ENCODE results near the gene CD81. TPM values are rescaled to one million over a fixed set of nuclear protein-coding genes. Genes with fewer than 3 reads are reported as not detected.

Gene CD81
- total and polyA plus RNA-seq, 10 of the 15 experiments (the other 5 are each of a cell fraction or from before 2014, with no cell fraction given), result 2.0 to 145 (median 57.2) TPM

DNA sequence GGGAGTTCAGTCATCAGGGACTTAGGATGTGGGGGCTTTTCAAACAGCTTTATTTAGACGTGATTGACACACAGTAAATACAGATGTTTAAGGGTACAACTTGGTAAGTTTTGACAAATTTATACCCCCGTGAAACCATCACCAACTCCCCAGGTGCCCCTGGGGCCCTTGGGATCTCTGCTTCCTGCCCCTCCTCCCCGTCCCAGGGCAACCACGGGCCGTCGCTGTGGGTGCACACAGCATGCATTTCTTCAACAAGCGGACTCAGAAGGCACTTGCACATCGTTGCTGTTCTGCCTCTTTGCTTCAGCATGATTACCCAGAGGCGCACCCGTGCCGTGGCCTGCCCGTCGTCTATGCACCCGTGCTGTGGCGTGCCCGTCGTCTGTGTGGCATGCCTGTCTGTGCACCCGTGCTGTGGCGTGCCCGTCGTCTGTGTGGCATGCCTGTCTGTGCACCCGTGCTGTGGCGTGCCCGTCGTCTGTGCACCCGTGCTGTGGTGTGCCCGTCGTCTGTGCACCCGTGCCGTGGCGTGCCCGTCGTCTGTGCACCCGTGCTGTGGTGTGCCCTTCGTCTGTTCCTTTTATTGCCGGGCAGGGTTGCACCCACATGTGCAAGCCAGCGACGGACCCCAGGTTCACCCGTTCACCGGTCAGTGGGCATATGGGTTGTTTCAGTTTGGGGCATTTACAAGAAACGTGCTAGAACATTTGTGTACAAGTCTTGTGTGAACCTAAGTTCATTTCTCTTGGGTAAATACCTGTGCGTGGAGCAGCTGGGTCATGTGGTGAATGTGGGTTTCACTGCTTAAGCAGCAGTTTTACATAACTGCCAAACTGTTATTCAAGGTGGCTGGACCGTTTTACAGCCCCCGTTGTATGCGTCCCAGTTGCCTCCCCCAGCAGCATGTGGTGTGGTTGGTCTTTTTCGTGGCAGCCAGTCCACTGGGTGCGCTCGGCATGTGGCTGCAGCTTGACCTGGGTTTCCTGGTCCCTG lies 8.3 kb downstream of the CD81 start (continued):
- 0 out of 2 replicates have a peak, but pooled peaks have one; percentile 34 for TF ChIP-seq TCF3 (IDR thresholded peaks at IDR 0.05; ENCODE audit: borderline replicate concordance, insufficient read depth, low read depth, low read length)
- TF ChIP-seq, protein P1, sequence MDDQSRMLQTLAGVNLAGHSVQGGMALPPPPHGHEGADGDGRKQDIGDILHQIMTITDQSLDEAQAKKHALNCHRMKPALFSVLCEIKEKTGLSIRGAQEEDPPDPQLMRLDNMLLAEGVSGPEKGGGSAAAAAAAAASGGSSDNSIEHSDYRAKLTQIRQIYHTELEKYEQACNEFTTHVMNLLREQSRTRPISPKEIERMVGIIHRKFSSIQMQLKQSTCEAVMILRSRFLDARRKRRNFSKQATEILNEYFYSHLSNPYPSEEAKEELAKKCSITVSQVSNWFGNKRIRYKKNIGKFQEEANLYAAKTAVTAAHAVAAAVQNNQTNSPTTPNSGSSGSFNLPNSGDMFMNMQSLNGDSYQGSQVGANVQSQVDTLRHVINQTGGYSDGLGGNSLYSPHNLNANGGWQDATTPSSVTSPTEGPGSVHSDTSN (IDR thresholded peaks at IDR 0.05; ENCODE audit: insufficient replicate concordance, low read depth, low read length), result no peak
- no peak for TF ChIP-seq NFXL1 (IDR thresholded peaks at IDR 0.05; ENCODE audit: borderline replicate concordance)
- TF ChIP-seq, protein P2, sequence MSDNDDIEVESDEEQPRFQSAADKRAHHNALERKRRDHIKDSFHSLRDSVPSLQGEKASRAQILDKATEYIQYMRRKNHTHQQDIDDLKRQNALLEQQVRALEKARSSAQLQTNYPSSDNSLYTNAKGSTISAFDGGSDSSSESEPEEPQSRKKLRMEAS (IDR thresholded peaks at IDR 0.05; ENCODE audit: low read depth, low read length), result no peak; the same call in 1 of the 2 replicates
- no peak for TF ChIP-seq CEBPB (IDR thresholded peaks at IDR 0.05; ENCODE audit: borderline replicate concordance in 1 of 2, low read depth in 2 of 2, low read length in 2 of 2)
- TF ChIP-seq MYB (IDR thresholded peaks at IDR 0.05; ENCODE audit: borderline replicate concordance, low read depth, low read length), result peak; percentile 97
- peak; percentile 92 for TF ChIP-seq MEF2B (IDR thresholded peaks at IDR 0.05; ENCODE audit: partially characterized antibody, poor library complexity, severe bottlenecking)
- no peak for TF ChIP-seq PML (IDR thresholded peaks at IDR 0.05; ENCODE audit: low read length)
- no peak for TF ChIP-seq DPF2 (IDR thresholded peaks at IDR 0.05)
- TF ChIP-seq GABPA (IDR thresholded peaks at IDR 0.05; ENCODE audit: low read depth), result no peak
- TF ChIP-seq, protein P3, sequence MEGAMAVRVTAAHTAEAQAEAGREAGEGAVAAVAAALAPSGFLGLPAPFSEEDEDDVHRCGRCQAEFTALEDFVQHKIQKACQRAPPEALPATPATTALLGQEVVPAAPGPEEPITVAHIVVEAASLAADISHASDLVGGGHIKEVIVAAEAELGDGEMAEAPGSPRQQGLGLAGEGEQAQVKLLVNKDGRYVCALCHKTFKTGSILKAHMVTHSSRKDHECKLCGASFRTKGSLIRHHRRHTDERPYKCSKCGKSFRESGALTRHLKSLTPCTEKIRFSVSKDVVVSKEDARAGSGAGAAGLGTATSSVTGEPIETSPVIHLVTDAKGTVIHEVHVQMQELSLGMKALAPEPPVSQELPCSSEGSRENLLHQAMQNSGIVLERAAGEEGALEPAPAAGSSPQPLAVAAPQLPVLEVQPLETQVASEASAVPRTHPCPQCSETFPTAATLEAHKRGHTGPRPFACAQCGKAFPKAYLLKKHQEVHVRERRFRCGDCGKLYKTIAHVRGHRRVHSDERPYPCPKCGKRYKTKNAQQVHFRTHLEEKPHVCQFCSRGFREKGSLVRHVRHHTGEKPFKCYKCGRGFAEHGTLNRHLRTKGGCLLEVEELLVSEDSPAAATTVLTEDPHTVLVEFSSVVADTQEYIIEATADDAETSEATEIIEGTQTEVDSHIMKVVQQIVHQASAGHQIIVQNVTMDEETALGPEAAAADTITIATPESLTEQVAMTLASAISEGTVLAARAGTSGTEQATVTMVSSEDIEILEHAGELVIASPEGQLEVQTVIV (IDR thresholded peaks at IDR 0.05; ENCODE audit: borderline replicate concordance, partially characterized antibody), result no peak
- TF ChIP-seq, protein P4, sequence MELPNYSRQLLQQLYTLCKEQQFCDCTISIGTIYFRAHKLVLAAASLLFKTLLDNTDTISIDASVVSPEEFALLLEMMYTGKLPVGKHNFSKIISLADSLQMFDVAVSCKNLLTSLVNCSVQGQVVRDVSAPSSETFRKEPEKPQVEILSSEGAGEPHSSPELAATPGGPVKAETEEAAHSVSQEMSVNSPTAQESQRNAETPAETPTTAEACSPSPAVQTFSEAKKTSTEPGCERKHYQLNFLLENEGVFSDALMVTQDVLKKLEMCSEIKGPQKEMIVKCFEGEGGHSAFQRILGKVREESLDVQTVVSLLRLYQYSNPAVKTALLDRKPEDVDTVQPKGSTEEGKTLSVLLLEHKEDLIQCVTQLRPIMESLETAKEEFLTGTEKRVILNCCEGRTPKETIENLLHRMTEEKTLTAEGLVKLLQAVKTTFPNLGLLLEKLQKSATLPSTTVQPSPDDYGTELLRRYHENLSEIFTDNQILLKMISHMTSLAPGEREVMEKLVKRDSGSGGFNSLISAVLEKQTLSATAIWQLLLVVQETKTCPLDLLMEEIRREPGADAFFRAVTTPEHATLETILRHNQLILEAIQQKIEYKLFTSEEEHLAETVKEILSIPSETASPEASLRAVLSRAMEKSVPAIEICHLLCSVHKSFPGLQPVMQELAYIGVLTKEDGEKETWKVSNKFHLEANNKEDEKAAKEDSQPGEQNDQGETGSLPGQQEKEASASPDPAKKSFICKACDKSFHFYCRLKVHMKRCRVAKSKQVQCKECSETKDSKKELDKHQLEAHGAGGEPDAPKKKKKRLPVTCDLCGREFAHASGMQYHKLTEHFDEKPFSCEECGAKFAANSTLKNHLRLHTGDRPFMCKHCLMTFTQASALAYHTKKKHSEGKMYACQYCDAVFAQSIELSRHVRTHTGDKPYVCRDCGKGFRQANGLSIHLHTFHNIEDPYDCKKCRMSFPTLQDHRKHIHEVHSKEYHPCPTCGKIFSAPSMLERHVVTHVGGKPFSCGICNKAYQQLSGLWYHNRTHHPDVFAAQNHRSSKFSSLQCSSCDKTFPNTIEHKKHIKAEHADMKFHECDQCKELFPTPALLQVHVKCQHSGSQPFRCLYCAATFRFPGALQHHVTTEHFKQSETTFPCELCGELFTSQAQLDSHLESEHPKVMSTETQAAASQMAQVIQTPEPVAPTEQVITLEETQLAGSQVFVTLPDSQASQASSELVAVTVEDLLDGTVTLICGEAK (IDR thresholded peaks at IDR 0.05; ENCODE audit: borderline replicate concordance), result no peak
- no peak for TF ChIP-seq USF1 (IDR thresholded peaks at IDR 0.05; ENCODE audit: borderline replicate concordance, extremely low read length, insufficient read depth, low read depth, low read length)

All from GM12878 (cell line).